ENCODE results near the gene YIPF6. TPM values are rescaled to one million over a fixed set of nuclear protein-coding genes. Genes with fewer than 3 reads are reported as not detected.

Gene YIPF6
- total and polyA plus RNA-seq, 9 of the 15 experiments (the other 6 are each of a cell fraction or from before 2014, with no cell fraction given), result 7.7 to 44.2 (median 22.4) TPM

DNA sequence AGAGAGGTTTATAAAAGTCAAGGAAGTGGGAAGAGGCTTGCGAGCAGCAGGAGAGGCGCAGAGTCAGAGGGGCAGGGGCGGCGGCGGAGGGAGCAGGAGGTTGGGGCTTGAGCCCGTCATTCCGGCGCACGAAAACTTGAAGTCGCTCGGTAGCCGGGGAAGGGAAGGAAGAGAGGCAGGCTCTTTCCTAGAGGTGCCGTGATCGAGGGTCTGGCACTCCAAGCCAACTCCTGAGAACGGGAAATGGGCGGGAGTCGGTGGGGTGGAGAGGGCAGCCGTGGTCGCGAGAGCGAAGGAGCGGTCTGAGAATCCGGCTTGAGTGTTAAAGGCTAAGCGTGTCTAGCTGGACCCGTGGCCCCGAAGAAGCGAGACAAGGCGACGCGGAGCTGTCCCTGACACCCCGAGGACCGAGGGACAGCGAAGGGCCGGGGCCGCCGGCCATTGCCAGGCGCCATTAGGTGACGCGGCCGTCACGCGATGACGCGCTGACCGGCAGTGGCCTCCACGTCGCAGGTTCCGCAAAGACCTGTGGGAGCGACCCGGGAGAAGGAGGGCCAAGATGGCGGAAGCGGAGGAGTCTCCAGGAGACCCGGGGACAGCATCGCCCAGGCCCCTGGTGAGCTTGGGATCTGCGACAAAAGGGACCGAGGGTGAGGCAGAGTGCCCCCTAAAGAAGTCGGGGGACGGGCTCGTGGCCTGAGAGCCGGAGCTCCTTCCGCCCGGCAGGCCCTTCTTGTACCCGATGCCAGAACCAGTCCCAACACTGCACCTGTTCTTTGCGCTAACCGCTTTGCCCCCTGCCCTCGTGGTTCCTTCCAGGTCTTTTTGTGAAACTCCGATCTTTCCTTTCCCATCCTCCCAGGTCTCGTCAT, at the start of gene YIPF6 (continued):
- TF ChIP-seq STAT5A (IDR thresholded peaks at IDR 0.05; ENCODE audit: borderline replicate concordance, low read length) (no peak; the same call in 1 of the 2 replicates), MED1 (CRISPR knock-in tag; IDR thresholded peaks at IDR 0.05; ENCODE audit: borderline replicate concordance) (no peak), ELF1 (tag; IDR thresholded peaks at IDR 0.05) (peak; percentile 50; the same call in 1 of the 2 replicates), CGGBP1 (CRISPR knock-in tag; IDR thresholded peaks at IDR 0.05) (no peak), ZNF347 (CRISPR knock-in tag; IDR thresholded peaks at IDR 0.05; ENCODE audit: low read depth) (no peak), ZNF696 (CRISPR knock-in tag; conservative IDR thresholded peaks at IDR 0.05) (no peak), SNIP1 (IDR thresholded peaks at IDR 0.05; ENCODE audit: low read depth) (no peak), FOSL1 (tag; conservative IDR thresholded peaks at IDR 0.05) (no peak; the same call in 1 of the 2 replicates), SLC30A9 (CRISPR knock-in tag; IDR thresholded peaks at IDR 0.05) (no peak), ZNF551 (CRISPR knock-in tag; IDR thresholded peaks at IDR 0.05) (no peak), MEF2A (IDR thresholded peaks at IDR 0.05; ENCODE audit: control insufficient read depth, low read depth, low read length) (no peak), ZNF609 (CRISPR knock-in tag; IDR thresholded peaks at IDR 0.05; ENCODE audit: borderline replicate concordance) (no peak), ZNF274 (IDR thresholded peaks at IDR 0.05; ENCODE audit: borderline replicate concordance, low read depth, low read length) (no peak; the same call in 1 of the 2 replicates), COPS2 (conservative IDR thresholded peaks at IDR 0.05) (no peak), THAP7 (CRISPR knock-in tag; IDR thresholded peaks at IDR 0.05) (0 out of 2 replicates have a peak, but pooled peaks have one; percentile 35), ZNF695 (CRISPR knock-in tag; IDR thresholded peaks at IDR 0.05) (no peak), THRAP3 (IDR thresholded peaks at IDR 0.05; ENCODE audit: borderline replicate concordance) (no peak), FUS (optimal IDR thresholded peaks at IDR 0.05; ENCODE audit: low read depth, low read length) (no peak), ZNF449 (CRISPR knock-in tag; IDR thresholded peaks at IDR 0.05) (no peak), RHOXF2B (CRISPR knock-in tag; conservative IDR thresholded peaks at IDR 0.05) (no peak), TCF7 (IDR thresholded peaks at IDR 0.05; ENCODE audit: borderline replicate concordance) (no peak), ILK (tag; IDR thresholded peaks at IDR 0.05; ENCODE audit: borderline replicate concordance, low read depth) (no peak)

Measured in K562 (cell line).